GM12875 (cell line): ENCODE data around the gene MATN3.

Experiments
- H3K4me3 ChIP-seq: one replicate; pipeline ENCODE4 v1.5.1; 2011; ENCODE audit warnings: low read depth, low read length, control low read depth
- TF ChIP-seq, protein P1 (sequence below): IDR thresholded peaks from 2 replicates; pipeline ENCODE4 v1.5.1; 2011; ENCODE audit warnings: low read depth, mild to moderate bottlenecking, control low read depth, inconsistent platforms, low read length, moderate library complexity, borderline replicate concordance; ENCODE audit not compliant: insufficient read depth

The MATN3 gene

GRCh38 chr2:19991895-19992294 is 20.6 kb downstream of the MATN3 start:
- TF ChIP-seq, protein P1, sequence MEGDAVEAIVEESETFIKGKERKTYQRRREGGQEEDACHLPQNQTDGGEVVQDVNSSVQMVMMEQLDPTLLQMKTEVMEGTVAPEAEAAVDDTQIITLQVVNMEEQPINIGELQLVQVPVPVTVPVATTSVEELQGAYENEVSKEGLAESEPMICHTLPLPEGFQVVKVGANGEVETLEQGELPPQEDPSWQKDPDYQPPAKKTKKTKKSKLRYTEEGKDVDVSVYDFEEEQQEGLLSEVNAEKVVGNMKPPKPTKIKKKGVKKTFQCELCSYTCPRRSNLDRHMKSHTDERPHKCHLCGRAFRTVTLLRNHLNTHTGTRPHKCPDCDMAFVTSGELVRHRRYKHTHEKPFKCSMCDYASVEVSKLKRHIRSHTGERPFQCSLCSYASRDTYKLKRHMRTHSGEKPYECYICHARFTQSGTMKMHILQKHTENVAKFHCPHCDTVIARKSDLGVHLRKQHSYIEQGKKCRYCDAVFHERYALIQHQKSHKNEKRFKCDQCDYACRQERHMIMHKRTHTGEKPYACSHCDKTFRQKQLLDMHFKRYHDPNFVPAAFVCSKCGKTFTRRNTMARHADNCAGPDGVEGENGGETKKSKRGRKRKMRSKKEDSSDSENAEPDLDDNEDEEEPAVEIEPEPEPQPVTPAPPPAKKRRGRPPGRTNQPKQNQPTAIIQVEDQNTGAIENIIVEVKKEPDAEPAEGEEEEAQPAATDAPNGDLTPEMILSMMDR = no peak
- no peak overlapping the region for H3K4me3 ChIP-seq

GRCh38 chr2:19990416-19990728 is 22.1 kb downstream of the MATN3 start:
- peak overlapping the region; percentile 66 for H3K4me3 ChIP-seq
- TF ChIP-seq, protein P1 = no peak

- TF ChIP-seq, protein P1 = no peak
- H3K4me3 ChIP-seq = peak within 1 kb of the TSS; percentile 66
These were observed 22.6 kb downstream of the MATN3 start, which contains the start of gene WDR35 for GRCh38 chr2:19989667-19990415. WDR35 (minus strand) TSS chr2:19990105; CDS start chr2:19990015, 90 bp downstream.

DNA sequence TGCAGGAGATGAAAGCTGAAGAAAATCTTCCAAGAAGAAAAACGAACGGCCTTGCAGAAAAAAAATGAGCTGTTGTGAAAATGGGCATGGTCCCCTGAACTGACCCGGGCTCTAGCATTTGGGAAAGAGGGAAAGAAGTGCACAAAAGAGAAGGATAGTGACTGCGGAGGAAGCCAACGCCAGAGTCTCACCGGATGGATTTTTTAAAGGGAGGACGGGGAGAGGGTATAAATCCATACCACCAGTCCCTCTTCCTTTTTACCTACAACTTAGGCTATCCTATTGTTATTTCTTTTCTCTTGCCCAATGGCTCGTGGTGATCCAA is 23.2 kb downstream of the MATN3 start:
- H3K4me3 ChIP-seq = peak overlapping the region; percentile 66
- TF ChIP-seq, protein P1 = no peak

DNA sequence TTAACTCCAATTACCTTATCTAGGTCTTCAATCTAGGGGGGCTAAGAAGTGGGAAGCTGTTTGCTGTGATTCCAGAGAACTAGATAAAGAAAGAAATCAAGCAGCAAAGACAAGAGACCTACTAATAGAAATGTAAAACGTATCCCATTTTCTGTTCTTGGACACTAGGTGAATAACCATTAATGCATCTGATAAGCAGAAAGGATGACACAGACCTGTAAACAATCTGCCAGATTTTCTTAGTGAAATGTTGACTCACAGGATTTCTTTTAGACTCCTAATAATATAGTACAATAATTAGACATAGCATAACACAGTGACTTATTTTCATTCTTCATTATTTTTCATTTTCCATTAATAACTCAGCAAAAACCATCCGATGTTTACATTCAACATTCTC is 23.9 kb downstream of the MATN3 start:
- no peak overlapping the region for H3K4me3 ChIP-seq
- TF ChIP-seq, protein P1 = no peak

GRCh38 chr2:19987936-19988335 is 24.5 kb downstream of the MATN3 start:
- TF ChIP-seq, protein P1 = no peak
- no peak overlapping the region for H3K4me3 ChIP-seq

- TF ChIP-seq, protein P1 = no peak
- no peak overlapping the region for H3K4me3 ChIP-seq
These were observed 30.2 kb downstream of the MATN3 start for GRCh38 chr2:19982268-19982667.
